GM18498 (cell line): ENCODE results near the gene GSKIP.

Experiments used
- ATAC-seq: cut with Tn5 transposase; IDR thresholded peaks from one replicate; pipeline ENCODE4 v1.9.1; 2021; ENCODE audit warnings: mild to moderate bottlenecking, moderate library complexity; ENCODE audit not compliant: unreplicated experiment

GSKIP gene

DNA sequence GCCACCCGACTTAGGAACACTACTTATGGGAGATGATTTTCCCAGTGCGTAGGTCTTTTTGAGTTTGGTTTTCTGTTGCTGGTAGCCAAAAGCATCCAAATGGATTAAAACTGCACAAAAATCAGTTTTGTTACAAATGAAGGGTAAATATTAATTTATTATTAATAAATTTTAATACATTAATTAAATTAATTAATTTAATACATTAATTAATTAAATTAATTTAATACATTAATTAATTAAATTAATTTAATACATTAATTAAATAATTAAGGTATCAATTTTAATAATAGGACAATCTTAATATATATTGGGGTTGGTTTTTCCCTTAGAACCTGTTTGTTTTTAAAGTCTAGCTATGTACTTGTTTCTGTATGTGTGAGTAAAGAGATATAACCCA lies 52.2 kb downstream of the GSKIP start:
- ATAC-seq, result no peak

DNA sequence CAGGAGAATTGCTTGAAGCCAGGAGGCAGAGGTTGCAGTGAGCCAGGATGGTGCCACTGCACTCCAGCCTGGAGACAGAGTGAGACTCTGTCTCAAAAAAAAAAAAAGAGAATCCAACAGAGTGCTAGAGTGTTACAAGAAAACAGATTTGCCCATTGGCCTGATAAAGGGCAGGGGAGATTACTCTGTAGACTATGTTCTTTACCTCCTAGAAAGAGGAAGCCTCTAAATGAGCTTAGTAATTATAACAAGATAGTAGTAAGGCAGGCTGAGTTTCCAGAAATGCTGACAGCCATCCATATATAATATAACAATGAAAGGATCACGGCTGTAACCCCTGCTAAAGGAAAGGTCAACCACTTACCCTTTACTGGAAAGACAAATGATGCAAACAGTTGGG lies 53.0 kb downstream of the GSKIP start:
- no peak for ATAC-seq

GRCh38 chr14:96417254-96417653 lies 53.9 kb downstream of the GSKIP start:
- no peak for ATAC-seq

GRCh38 chr14:96418075-96418474 lies 54.7 kb downstream of the GSKIP start:
- no peak for ATAC-seq

- ATAC-seq, result no peak
Observed at GRCh38 chr14:96421236-96421635, 57.9 kb downstream of the GSKIP start.

DNA sequence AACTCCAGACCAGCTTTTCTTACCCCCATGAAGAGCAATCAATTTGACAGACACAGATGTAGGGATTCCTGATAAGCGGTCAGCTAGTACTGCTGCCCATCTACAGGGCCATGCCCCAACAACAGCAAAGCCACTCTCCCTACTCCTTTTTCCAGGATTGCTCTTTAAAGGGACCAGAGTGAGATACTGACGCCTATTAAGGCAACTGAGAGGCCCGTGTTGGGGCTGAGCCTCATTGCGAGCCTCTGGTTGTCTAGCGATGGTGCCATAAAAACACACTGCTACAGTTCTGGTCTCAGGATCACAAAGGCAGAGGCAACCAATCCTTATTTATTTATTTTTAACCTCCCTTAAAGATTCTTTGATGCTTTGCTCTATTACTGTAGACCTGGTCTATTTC lies 59.7 kb downstream of the GSKIP start:
- no peak for ATAC-seq

GRCh38 chr14:96423446-96424108 lies 60.3 kb downstream of the GSKIP start:
- no peak for ATAC-seq

DNA sequence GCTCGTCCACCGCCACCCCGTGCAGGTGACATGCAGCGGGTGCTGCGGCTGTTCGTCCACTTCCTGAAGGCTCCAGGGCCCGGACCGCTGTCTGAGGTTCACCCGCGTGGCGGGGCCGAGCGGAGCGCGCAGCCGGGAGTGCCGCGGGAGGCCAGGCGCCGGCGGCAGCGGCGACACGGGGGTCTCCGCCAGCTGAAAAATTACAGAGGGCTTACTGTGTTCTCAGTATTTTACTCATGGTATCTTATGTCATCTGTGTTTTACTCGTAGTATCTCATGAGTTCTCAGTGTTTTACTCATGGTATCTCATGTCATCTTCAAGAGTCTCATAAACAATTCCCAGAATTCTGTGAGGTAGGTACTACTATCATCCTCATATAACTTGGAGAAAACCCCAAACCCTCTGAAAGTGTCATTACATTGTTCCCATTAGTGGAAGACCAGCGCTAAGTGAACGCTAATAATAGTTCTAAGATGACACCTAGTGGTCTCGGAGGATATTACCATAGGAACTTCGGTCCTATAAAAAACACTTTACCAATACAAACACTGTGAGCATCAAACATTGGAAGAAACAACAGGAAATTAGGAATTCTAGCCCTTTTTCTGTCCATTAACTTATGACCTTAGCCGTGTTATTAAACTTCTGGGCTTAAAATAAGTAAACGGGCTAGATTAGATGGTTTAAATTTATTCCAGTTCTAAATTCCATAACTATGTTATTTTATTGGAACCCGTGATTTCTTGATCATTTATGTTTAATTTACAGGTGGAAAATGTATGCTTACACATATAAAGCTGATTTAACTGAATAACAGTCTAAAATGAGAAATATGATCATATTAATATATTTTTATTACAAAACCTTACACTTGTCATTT lies 61.0 kb downstream of the GSKIP start:
- ATAC-seq, result peak; percentile 81

DNA sequence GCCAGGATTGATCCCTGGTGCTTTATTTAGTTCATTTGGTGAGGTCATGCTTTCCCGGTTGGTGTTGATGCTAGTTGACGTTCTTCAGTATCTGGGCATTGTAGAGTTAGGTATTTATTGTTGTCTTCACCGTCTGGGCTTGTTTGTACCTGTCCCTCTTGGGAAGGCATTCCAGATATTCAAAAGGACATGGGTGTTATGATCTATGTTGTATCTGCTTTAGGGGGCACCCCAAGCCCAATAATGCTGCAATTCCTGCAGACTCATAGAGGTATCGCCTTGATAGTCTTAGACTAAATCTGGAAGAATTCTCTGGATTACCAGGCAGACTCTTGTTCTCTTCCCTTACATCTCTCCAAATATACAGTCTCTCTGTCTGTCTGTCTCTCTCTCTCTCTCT lies 70.7 kb downstream of the GSKIP start:
- no peak for ATAC-seq
